Activated CD8-positive, alpha-beta memory T cell treated with anti-CD3 and anti-CD28 coated beads, Interleukin-2, amount 50 U/mL, for 24 hours (primary cell): ENCODE results near the gene PASK.

Source experiments
- DNase-seq: peaks from one replicate; pipeline ENCODE4 v3.0.0-alpha.2; 2020; ENCODE audit errors: extremely low read depth

The PASK gene

DNA sequence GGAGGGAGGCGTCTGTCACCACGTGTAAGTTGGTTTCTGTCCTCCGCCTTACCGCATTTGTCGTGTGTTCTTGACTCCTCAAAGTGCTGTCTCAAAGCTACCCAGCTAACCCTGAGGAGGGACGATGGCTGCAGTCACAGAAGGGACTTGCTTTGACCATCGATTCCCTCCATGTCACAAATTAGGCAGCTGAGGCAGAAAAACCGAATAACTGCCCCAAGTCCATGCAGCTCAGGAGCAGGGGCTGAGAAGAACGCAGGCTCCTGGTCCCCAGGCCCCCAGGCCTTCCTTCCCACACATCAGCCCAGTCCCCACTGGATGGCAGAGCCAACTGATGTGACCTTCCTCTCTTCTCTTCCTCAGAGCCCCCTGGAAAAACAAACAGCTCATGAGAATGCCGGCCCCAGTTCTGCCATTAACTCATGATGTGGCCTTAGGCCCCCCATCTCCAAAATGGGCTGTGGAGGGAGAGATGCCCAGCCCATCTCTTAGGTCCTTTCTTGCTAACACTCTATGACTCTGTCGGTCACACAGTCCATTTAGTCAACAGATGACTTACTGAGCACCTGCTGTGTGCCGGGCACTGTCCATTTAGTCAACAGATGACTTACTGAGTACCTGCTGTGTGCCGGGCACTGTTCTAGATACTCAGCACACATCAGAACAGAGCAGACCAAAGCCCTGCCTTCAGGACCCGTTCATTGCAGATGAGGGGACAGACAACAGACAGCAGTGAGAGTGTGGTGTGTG lies 66.8 kb downstream of the PASK start:
- no peak for DNase-seq

DNA sequence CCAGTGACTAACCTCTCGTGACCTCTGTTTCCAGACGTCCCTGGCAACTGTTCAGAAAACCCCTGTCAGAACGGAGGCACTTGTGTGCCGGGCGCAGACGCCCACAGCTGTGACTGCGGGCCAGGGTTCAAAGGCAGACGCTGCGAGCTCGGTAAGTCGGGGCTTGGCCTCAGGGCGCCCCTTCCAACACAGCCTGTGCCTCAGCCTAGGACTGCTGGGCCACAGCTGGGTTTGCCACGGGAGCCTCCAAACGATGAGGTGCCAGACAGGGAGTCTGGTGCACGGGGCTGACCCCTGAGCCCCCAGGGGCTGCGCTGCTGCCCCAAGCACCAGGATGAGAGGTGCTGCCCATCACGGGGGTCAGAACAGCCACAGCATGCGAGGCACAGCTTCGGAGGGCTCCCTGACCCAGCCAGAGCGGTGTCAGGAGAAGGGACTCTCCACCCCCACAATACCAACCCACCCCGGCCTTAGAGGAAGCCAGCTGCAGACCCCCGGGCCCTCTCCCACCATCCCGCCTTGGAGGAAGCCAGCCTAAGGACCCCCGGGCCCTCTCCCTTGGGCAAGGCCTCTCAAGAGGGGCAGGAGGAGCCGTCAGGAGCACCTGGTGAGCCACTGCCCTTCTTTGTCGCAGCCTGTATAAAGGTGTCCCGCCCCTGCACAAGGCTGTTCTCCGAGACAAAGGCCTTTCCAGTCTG lies 67.5 kb downstream of the PASK start:
- DNase-seq = no peak

DNA sequence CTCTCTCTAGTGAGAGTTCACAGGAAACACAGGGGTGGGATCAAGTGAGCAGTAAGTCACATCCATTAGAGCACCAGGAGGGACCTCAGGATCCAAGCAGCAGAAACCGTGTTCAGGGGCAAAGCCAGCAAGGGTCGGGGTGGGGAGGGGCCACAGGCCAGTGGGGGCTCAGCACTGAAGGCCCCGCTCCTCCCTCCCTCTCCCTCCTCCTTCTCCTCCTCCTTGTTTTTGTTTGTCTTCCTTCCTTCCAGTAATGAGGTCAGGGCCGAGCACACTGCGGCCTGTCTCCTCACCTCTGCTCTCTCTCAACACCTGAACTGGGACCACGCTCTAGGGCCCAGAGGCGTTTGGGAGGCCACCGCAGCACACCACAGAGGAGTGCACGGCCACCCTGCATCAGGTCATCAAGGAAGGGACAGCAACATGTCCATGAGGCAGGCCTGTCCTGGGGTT lies 68.1 kb downstream of the PASK start:
- DNase-seq = no peak

DNA sequence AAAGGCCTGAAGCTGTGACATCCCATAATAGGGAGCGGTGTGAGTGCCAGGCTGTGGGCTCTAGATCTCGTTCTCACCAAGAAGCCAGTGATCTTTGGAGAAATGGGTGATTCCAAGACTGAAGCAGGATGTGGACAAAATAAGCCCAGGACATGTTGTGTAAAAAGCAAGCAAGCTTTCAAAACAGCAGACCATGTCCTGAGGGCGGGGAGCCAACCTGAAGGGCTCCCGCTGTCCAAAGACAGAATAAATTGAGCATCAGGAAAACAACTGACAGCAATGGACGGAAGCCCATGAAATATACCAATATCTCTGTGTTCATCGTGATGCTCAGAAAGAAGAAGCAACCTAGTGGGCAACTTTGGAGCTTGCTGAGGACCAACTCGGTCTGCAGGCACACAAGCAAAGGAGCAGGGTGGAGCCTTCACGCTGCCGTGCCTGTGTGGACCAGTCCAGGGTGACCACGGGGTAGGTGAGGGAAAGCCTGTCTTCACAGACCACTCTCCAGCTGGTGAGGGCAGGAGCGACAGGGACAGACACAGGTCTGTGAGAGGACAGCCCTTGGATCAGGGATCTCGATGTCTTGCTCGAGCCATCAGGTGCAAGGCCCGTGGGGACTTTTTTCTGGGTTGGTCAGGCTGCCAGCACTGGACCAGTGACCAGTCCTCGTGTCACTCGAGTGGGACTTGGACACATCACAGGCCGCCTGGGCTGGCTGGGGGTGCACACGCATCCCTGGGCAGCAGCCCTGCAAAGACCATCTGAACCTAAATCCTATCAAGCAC lies 68.7 kb downstream of the PASK start:
- no peak for DNase-seq

DNA sequence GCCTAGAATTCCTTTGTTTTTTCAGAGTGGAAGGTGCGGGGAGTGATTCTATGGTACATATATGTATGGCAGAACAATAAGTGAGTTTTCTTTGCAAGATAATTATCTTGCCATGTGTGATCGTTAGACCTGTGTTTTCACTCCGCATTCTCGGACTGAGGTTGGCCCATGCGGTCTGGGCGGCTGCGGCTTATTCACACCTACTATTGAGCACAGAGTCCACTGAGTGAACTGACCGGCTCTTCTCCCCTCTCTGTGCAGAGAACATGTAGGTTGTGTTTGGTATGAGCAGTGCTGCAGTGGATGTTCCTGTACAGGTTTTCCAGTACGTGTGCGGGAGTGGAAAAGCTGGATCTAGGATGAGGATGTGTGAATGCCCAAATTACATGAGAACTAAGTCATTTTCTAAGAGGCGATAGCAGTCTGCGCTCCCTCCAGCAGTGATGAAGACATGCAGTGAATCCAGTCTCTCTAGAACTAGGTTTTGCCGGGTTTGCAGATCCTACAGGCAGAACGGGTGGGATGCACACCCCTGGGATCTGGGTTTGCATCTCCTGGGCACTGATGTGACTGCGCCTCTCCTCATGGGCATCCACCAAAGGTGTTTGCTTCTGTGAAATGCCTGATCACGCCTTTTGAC lies 74.3 kb downstream of the PASK start:
- no peak for DNase-seq

DNA sequence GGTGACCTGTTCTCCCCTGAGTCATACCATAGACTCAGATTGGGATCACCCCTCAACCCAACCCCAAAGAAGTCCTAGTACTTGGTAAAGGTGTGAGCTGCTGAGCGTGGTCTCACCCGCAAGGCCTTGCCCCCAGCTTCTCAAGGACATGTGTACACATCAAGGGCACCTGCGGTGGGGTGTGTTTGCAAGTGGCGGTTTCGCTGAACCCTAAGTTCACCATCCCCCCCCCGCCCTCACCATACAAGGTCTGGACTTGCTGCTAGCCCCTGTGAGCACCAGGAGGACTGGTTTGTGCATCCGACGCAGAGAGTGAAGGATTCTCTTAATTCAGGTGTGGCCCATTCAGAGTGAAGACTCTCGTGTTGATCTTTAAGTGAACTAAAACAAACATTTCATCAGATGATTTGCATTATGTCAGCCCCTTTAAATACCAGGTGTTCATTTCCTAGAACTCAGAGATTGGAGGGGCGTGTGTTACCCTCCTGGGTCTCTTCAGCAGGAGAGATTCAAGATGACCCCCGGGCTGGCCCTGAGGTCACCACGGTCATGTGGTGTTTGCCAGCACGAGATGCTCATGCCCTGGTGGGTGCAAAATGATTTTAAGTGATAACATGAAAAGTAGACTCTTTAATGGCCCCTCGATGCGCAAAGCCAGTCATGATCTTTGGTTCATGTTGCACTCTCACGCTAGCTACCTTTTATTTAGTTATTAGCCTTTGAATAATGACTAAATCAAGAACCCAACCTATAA lies 75.0 kb downstream of the PASK start:
- DNase-seq = no peak

DNA sequence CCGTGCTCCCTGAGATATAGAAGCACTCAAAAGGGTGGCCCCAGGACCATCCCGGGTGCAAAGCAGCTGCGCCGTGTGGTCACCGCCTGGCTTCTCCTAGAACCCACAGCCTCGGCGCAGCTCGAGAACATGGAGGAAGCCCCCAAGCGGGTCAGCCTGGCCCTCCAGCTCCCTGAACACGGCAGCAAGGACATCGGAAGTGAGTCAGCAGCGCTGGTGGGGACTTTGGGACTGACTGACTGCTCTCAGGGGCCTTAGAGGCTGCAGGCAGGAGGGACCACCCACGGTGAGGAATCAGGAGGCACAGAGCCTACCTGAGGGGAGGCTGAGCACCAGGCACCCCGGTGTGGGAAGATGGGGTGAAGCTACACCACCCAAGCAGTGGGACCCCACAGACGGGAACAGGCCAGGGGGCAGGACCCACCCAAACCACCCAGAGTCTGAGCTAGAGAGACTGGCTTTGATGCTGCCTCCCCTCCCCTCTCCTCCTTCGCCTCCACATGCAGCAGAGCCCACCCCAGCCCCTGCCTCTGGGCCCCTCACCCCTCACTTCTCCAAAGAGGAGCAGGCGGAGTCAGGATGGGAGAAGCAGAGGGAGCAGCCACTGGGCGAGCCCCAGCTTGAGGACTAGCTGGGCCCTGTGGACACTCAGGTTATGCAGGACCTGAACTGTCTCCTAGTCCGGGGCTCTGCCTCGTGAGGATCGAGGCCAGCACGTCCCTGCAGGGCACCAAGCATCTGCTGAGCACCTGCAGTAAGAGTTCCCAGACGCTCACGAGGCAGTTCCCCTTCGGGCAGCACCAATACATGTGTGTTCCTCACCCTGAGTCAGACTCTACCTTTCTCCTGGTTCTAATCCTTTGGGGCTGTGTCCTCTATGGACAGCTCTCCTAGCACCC lies 75.9 kb downstream of the PASK start:
- no peak for DNase-seq

DNA sequence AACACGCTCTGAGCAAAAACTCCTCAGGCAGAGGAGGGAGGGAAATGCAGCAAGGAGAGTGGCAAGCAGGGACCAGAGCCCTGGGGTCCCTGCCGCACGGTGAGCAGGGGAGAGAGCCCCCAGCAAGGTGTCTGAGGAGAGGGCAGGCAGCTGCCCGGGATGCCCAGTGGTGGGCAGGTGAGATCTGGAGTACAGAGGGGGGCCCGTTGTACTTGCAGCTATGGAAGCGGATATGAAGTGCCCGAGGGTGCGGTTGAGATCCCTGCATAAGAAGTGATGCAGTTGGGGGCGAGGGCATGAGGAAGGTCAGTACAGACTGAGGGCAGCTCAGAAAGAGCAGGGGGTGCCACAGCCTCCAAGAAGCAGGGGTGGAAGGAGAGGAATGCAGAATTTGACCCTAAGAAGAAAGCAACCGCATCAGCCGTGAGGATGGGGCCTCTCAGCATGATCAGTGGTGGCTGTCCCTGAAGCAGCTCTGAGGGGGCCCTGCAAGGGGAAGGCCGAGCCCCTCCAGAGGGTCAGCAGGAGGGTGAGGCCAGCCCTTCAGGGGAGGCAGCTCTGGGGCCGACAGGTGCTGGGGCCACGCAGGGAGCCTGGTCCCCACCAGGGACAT lies 76.6 kb downstream of the PASK start:
- no peak for DNase-seq

DNA sequence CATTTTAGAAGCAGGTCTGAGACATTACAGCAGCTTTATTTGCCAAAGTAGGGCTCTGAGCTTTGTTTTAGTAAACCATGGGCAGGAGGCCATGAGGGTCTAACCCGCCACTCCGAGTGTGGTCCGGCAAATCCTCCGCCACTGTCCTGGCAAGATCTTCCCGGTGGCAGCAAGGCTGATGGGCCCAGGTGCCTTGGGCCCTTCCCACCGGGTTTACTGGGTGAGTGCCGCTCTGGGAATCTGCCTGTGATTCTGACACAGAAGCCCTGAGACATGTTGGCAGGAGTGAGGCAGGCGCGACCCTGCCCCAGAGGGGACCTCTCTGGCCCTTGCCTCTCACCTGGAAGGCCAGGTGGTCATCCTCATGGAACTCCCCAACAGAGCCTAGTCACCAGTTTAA lies 77.1 kb downstream of the PASK start:
- no peak for DNase-seq

DNA sequence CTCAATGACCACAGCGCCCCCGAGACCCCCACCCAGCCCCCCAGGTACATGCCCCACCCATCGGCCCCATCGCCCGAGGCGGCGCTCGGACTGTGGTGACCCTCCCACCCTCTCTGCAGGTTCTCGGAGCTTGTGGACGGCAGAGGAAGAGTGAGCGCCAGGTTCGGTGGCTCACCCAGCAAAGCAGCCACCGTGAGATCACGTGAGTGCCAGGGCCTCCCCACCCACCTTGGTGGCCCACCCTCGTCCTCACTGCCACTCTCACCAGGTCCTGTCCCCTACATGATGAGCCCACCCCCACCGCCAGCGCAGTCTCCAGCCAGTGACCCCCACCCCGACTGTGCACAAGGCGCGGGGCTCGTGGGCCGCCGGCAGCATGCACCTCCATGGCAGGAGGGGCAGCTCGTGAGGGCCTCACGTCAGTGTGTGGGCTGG lies 77.6 kb downstream of the PASK start:
- DNase-seq = no peak

DNA sequence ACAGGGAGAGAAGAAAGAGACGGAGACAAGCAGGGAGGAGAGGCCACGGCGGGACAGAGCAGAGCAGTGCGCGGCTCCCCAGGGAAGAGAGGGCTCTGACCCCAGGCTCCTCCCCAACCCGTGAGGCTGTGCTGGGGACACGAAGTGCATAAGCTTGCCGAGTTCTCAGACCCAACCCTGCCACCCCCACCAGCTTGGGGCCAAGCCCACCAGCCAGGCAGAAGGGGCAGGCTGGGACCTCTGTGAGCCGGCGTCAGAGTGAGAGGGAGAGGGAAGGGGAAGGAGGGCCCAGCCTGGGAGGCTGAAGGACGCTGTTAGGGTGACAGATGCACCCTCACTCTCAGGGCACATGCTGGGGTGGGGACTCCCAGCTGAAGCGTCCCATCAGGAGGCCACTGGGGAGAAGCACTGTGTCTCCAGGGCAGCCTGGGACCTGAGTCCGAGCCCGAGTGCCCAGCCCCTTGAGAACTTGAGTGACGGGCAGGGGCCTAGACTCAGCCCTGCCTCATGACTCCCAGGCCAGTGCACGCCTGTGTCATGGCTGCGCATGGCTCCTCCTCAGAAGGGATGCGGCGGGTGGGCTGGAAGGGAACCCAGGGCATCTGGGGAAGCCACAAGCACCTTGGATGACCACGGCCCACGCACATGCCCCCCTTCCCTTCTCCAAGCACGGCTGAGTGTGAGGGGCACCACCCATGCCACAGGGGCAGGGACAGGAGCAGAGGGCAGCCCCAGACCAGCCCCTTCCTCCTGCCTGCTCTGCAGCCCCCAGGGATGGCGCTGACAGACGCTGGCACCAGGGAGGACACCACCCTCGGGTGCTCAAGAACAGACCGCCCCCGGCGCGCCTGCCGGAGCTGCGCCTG lies 78.2 kb downstream of the PASK start:
- DNase-seq = no peak

DNA sequence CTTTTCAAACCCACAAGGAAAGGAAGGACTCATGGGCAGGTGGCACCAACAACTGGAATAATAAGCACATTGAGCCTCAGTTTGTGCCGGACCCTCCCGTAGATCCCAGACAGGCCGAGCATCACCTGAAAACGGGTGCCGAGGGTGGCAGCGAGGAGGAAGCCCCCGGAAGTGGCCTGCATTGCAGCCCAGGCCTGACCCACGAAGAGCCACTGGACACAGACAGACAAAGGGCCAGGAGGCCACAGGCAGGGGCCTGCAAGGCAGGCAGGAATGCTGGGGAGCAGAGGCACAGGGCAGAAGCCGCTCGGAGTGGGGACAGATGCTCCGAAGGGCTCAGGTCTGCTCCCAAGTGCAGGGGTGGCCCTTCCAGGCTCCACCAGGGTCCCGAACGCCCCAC lies 78.9 kb downstream of the PASK start:
- DNase-seq = no peak

DNA sequence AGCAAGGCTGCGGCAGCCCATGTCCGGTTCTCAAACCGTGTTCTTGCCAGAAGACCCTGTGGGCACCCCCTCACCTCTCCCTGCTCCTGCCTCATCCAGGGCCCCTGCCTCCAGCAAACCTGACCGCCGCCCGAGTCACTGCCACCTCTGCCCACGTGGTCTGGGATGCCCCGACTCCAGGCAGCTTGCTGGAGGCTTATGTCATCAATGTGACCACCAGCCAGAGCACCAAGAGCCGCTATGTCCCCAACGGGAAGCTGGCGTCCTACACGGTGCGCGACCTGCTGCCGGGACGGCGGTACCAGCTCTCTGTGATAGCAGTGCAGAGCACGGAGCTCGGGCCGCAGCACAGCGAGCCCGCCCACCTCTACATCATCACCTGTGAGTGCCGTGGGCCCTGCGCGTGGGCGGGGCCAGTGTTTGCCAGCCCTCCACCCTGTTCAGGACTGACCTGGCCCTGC lies 79.4 kb downstream of the PASK start:
- no peak for DNase-seq

DNA sequence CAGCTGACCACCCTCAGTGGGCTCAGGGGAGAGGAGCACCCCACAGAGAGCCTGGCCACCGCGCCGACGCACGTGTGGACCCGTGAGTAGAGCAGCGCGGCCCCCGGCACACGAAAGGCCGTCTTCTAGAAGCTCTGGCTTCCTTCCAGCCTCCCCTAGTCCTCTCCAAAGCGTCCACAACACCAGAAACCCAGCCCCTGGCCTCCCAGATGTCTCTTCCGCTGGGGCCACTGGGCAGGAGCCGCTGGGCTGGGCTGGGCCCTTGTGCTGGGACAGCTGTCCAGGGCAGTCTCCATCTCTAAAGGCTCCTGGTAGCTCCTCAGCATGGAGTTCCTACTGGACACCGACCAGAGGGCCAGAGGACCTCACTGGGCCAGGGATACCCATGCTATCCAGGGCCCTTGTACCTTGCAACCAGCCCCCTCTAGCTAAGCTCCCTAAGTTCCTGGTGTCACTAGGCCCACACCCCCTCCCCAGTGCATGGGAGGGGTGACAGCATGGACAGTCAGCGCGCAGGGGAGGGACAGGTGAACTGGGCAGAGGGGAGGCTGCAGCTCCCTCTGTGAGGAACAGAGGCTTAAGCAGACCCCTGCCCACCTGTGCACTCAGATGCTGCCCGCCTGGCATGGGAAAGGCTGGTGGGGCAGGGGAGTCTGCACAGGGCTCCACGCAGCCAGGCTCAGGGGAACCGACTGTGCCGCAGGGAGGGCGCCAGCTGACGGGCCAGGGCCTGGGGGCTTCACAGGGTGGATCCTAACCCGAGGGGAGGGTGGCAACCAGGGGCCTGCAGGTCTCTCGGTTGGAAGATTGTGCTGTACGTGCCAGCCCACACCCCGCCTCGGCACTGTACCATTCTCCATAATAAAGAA lies 80.1 kb downstream of the PASK start:
- no peak for DNase-seq

DNA sequence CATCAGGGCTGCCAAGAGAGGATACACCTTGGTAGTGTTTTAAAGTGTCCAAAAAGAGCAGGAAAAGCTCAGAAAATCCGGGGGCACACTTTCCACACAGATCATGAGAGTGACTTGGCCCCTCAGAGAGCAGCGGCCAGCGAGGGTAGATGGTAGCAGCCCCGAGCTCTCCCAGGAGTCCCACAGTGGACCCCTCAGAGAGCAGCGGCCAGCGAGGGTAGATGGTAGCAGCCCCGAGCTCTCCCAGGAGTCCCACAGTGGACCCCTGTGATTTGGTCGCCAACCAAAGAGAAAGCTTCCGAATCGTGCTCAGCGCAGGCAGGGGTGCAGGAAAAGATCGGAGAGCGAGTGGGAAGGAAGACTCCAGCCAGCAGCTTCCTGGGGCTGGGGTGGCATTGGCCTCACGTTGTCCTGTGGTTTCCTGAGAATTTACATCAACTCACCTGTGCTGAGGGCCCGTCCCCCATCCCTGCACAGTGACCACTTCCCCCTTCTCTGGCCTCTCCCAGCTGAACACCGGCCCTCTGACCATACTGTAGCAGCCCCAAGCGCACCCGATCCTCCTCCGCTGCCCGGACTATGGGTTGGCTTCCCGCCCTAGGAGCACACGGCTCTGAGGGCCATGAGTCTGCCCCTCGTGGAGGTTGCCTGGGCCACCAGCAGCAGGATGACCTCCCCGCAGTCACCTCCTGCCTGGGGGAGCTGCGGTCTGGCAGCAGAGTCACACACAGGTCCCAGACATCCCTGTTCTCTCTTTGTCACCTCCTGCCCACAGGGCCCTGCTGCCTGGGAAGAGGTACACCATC lies 80.9 kb downstream of the PASK start:
- DNase-seq = no peak

DNA sequence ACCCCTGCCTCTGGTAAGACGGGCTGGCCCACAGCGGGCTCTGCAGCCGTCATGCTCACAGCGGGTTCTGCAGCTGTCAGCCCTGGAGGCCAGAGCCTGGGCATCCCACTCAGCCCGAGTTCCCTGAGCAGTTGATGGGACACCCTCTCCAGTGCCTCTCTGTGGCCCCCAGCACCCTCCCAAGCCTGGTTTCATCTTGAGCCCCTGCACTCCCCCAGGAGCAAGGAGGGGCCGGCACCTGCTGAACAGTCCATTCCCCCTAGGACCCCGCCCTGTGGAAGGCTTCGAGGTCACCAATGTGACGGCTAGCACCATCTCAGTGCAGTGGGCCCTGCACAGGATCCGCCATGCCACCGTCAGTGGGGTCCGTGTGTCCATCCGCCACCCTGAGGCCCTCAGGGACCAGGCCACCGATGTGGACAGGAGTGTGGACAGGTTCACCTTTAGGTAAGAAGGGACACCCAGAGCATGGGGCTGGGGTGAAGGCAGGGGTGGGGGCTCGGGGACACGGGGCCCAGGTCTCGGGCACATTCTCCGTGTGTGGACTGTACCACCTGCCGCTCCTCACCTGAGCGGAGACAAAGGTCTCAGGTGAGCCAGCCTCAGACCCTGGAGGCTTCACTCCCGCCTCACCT lies 81.7 kb downstream of the PASK start:
- no peak for DNase-seq
